Adrenal gland (tissue), 5 donors: ENCODE measurements around the gene CFL1.

Experiments
- POLR2A ChIP-seq, 2 donors: fragments of 450-650 bp; IDR thresholded peaks; one replicate each; pipeline ENCODE4 v1.6.1; 2017; ENCODE audit warnings: antibody characterized with exemption in 2 of 2, mild to moderate bottlenecking in 2 of 2, moderate library complexity in 1 of 2
- TF ChIP-seq, protein P1 (sequence below), 6 experiments: fragments of 450-650 bp in 4 of 6; fragments of 200-600 bp in 2 of 6; sonication (generic) in 1 of 6; IDR thresholded peaks; 1 replicate in 5 of 6; 2 replicates in 1 of 6; pipeline versions ENCODE4 v1.5.1 to v1.8.0; 2016 to 2021; ENCODE audit warnings: antibody characterized with exemption in 6 of 6, mild to moderate bottlenecking in 2 of 6, moderate library complexity in 1 of 6
- donor health status: DM: no; HTN: no; CAD: no.

DNA sequence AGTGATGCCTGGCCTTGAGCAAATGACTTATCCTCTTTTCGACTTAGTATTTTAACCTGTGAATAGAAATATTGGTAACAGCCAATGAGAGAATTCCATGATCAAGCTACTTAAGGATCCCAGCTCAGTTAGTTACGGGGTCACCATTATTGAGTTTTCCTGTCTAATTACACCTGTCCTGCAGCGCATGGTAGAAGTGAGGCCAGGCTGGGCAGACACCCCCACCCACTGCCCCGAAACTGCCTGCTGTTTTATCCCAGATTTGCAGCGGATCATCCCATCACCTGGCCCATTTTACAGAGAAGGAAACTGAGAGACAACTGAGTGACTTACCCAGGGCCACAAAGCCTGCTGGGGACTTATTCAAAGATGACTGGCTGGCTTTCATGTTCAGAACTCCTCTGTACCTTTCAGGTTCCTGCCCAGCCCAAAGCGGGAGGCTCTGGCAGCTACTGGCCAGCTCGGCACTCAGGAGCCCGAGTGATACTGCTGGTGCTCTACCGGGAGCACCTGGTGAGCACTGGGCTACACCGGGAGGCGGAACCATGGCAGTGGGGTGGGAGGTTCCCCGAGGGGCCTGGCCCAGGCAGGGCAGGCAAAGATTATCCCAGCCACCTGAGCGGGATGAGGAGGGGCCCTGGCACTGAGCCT, 3.7 kb upstream of the CFL1 start:
- TF ChIP-seq, protein P1, sequence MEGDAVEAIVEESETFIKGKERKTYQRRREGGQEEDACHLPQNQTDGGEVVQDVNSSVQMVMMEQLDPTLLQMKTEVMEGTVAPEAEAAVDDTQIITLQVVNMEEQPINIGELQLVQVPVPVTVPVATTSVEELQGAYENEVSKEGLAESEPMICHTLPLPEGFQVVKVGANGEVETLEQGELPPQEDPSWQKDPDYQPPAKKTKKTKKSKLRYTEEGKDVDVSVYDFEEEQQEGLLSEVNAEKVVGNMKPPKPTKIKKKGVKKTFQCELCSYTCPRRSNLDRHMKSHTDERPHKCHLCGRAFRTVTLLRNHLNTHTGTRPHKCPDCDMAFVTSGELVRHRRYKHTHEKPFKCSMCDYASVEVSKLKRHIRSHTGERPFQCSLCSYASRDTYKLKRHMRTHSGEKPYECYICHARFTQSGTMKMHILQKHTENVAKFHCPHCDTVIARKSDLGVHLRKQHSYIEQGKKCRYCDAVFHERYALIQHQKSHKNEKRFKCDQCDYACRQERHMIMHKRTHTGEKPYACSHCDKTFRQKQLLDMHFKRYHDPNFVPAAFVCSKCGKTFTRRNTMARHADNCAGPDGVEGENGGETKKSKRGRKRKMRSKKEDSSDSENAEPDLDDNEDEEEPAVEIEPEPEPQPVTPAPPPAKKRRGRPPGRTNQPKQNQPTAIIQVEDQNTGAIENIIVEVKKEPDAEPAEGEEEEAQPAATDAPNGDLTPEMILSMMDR (IDR thresholded peaks at IDR 0.05): no peak
- TF ChIP-seq POLR2A (IDR thresholded peaks at IDR 0.05): no peak
